Vagina (tissue), 2 donors: ENCODE measurements around the gene SEMA4D. TPM values are rescaled to one million over a fixed set of nuclear protein-coding genes. Genes with fewer than 3 reads are reported as not detected.
"Not testable (repeated sequence)": the region's sequence is repeated elsewhere in the genome, so short reads cannot be mapped to it uniquely, and the experiment has no call there.

Source experiments
- DNase-seq, 2 donors: peaks; one replicate each; pipeline ENCODE4 v3.0.0-alpha.2; 2017; ENCODE audit errors: extremely low spot score in 2 of 2
- H3K27ac ChIP-seq: fragments of 200-600 bp; sonication (generic); one replicate; pipeline ENCODE4 v1.5.1; 2019
- H3K27me3 ChIP-seq: fragments of 200-600 bp; sonication (generic); one replicate; pipeline ENCODE4 v1.5.1; 2019
- H3K36me3 ChIP-seq, 2 donors: fragments of 200-600 bp; sonication (generic); one replicate each; pipeline ENCODE4 v1.5.1; 2017 to 2019
- H3K4me1 ChIP-seq: fragments of 200-600 bp; sonication (generic); one replicate; pipeline ENCODE4 v1.5.1; 2019
- H3K4me3 ChIP-seq, 2 donors: fragments of 200-600 bp; sonication (generic); 1 replicate in 1 of 2; 2 replicates in 1 of 2; pipeline ENCODE4 v1.5.1; 2016 to 2019
- H3K9me3 ChIP-seq: fragments of 200-600 bp; sonication (generic); one replicate; pipeline ENCODE4 v1.5.1; 2019
- CTCF ChIP-seq, 3 experiments: fragments of 450-650 bp in 2 of 3; fragments of 200-600 bp in 1 of 3; sonication (generic) in 1 of 3; IDR thresholded peaks; one replicate each; pipeline ENCODE4 v1.5.1; 2017 to 2019; ENCODE audit warnings: antibody characterized with exemption in 3 of 3, mild to moderate bottlenecking in 2 of 3, moderate library complexity in 2 of 3
- POLR2A ChIP-seq, 2 donors: fragments of 450-650 bp; IDR thresholded peaks; one replicate each; pipeline ENCODE4 v1.6.1; 2017; ENCODE audit warnings: antibody characterized with exemption in 2 of 2, mild to moderate bottlenecking in 2 of 2, moderate library complexity in 2 of 2
- POLR2AphosphoS5 ChIP-seq, 2 donors: sonication (generic); formaldehyde crosslinking; IDR thresholded peaks; one replicate each; pipeline ENCODE4 v1.9.0; 2017; ENCODE audit warnings: antibody characterized with exemption in 2 of 2, mild to moderate bottlenecking in 2 of 2, low read depth in 1 of 2; ENCODE audit not compliant: insufficient read depth in 1 of 2
- intact Hi-C: fragments of 100-400 bp; cut with DNase I; formaldehyde crosslinking; loops from one replicate; pipeline ENCODE4 v1.15.1; 2023
- total RNA-seq: library from RNA; depleted of rRNA; stranded (reverse); fragments of >200 nt; gene quantifications from one replicate; pipeline ENCODE4 v1.2.3, GENCODE V29; 2016

Gene SEMA4D
- total RNA-seq, 1 donor from 2014 or later, result 39.3 TPM

- TF ChIP-seq POLR2AphosphoS5 (IDR thresholded peaks at IDR 0.05; ENCODE audit: insufficient read depth in 1 of 2, low read depth in 1 of 2) (no peak), POLR2A (IDR thresholded peaks at IDR 0.05) (no peak), CTCF (IDR thresholded peaks at IDR 0.05) (no peak)
- Histone ChIP-seq H3K27me3 (no peaks in the 10 kb centered on the region), H3K4me3 (no peak overlapping the region), H3K4me1 (peaks cover 51% of the 10 kb centered on the region), H3K9me3 (no peaks in the 10 kb centered on the region), H3K36me3 (no peaks in the 10 kb centered on the region), H3K27ac (no peak overlapping the region)
- intact Hi-C loops, result no loop called here
- DNase-seq, result no peak
These were observed 20.5 kb downstream of the SEMA4D start for GRCh38 chr9:89477384-89477783.

GRCh38 chr9:89476546-89476945 lies 21.4 kb downstream of the SEMA4D start:
- H3K27ac ChIP-seq, result no peak overlapping the region
- peaks cover 56% of the 10 kb centered on the region for H3K4me1 ChIP-seq

GRCh38 chr9:89475891-89476440 lies 21.9 kb downstream of the SEMA4D start:
- Histone ChIP-seq H3K4me1 (peaks cover 60% of the 10 kb centered on the region), H3K9me3 (no peaks in the 10 kb centered on the region), H3K27me3 (no peaks in the 10 kb centered on the region), H3K36me3 (no peaks in the 10 kb centered on the region), H3K27ac (no peak overlapping the region), H3K4me3 (no peak overlapping the region)
- TF ChIP-seq POLR2A (IDR thresholded peaks at IDR 0.05) (no peak), CTCF (IDR thresholded peaks at IDR 0.05) (no peak), POLR2AphosphoS5 (IDR thresholded peaks at IDR 0.05; ENCODE audit: insufficient read depth in 1 of 2, low read depth in 1 of 2) (no peak)
- intact Hi-C loops, result no loop called here
- DNase-seq, result no peak

More at GRCh38 chr9:89476546-89476945, 21.4 kb downstream of the SEMA4D start:
- intact Hi-C loops, result no loop called here
- no peak for TF ChIP-seq CTCF (IDR thresholded peaks at IDR 0.05)
- DNase-seq, result no peak
- Histone ChIP-seq H3K27me3 (no peaks in the 10 kb centered on the region), H3K36me3 (no peaks in the 10 kb centered on the region), H3K9me3 (no peaks in the 10 kb centered on the region), H3K4me3 (no peak overlapping the region)

GRCh38 chr9:89474939-89475338 lies 23.0 kb downstream of the SEMA4D start:
- peaks cover 60% of the 10 kb centered on the region for H3K4me1 ChIP-seq
- no peak for DNase-seq
- no peak overlapping the region for H3K4me3 ChIP-seq
- no peaks in the 10 kb centered on the region for H3K36me3 ChIP-seq
- H3K27me3 ChIP-seq, result no peaks in the 10 kb centered on the region
- H3K27ac ChIP-seq, result peak overlapping the region; percentile 49
- H3K9me3 ChIP-seq, result no peaks in the 10 kb centered on the region
- intact Hi-C loops, result no loop called here
- TF ChIP-seq CTCF (IDR thresholded peaks at IDR 0.05), result no peak
- no peak for TF ChIP-seq POLR2A (IDR thresholded peaks at IDR 0.05)
- TF ChIP-seq POLR2AphosphoS5 (IDR thresholded peaks at IDR 0.05; ENCODE audit: insufficient read depth in 1 of 2, low read depth in 1 of 2), result no peak

GRCh38 chr9:89473762-89474469 lies 24.0 kb downstream of the SEMA4D start:
- no peaks in the 10 kb centered on the region for H3K36me3 ChIP-seq
- H3K27ac ChIP-seq, result peak overlapping the region; percentile 49
- no peaks in the 10 kb centered on the region for H3K9me3 ChIP-seq
- no peaks in the 10 kb centered on the region for H3K27me3 ChIP-seq
- intact Hi-C loops, result no loop called here
- peaks cover 60% of the 10 kb centered on the region for H3K4me1 ChIP-seq
- no peak for TF ChIP-seq POLR2AphosphoS5 (IDR thresholded peaks at IDR 0.05; ENCODE audit: insufficient read depth in 1 of 2, low read depth in 1 of 2)
- TF ChIP-seq CTCF (IDR thresholded peaks at IDR 0.05), result no peak
- TF ChIP-seq POLR2A (IDR thresholded peaks at IDR 0.05), result no peak
- no peak overlapping the region for H3K4me3 ChIP-seq
- no peak for DNase-seq

- H3K36me3 ChIP-seq, H3K27me3 ChIP-seq, DNase-seq, H3K27ac ChIP-seq, H3K4me3 ChIP-seq, H3K9me3 ChIP-seq, intact Hi-C loops: not testable (repeated sequence)
- peaks cover 47% of the 10 kb centered on the region for H3K4me1 ChIP-seq
These were observed 26.1 kb downstream of the SEMA4D start for GRCh38 chr9:89471796-89472320.
